HepG2 (cell line): ENCODE measurements around the gene CCDC83. TPM values are rescaled to one million over a fixed set of nuclear protein-coding genes. Genes with fewer than 3 reads are reported as not detected.

Experiments used
- GPBP1L1 ChIP-seq: sonication (generic); formaldehyde crosslinking; IDR thresholded peaks from 2 replicates; pipeline ENCODE4 v1.5.0; 2020; ENCODE audit warnings: mild to moderate bottlenecking, missing genetic modification reagents
- HMGA1 ChIP-seq: sonication (generic); formaldehyde crosslinking; conservative IDR thresholded peaks from 2 replicates; pipeline ENCODE4 v1.4.0; 2020; ENCODE audit warnings: missing genetic modification reagents
- MAX ChIP-seq: IDR thresholded peaks from 2 replicates; pipeline ENCODE4 v1.6.1; 2012; ENCODE audit warnings: inconsistent platforms
- MLXIP ChIP-seq: sonication (generic); formaldehyde crosslinking; IDR thresholded peaks from 2 replicates; pipeline ENCODE4 v1.9.0; 2021; ENCODE audit warnings: missing genetic modification reagents, borderline replicate concordance
- ONECUT2 ChIP-seq: sonication (generic); formaldehyde crosslinking; IDR thresholded peaks from 2 replicates; pipeline ENCODE4 v1.4.0; 2020; ENCODE audit warnings: missing genetic modification reagents
- PHF5A ChIP-seq: IDR thresholded peaks from one replicate; pipeline ENCODE4 v1.6.1; 2018; ENCODE audit warnings: low read depth, missing genetic modification reagents; ENCODE audit not compliant: unreplicated experiment
- SMC3 ChIP-seq: IDR thresholded peaks from 2 replicates; pipeline ENCODE4 v1.6.1; 2011; ENCODE audit warnings: low read length, improper control_type of control experiment
- TARDBP ChIP-seq: sonication (generic); formaldehyde crosslinking; IDR thresholded peaks from 2 replicates; pipeline ENCODE4 v1.8.0; 2022; ENCODE audit warnings: mild to moderate bottlenecking, missing genetic modification reagents
- UBTF ChIP-seq: sonication (generic); formaldehyde crosslinking; IDR thresholded peaks from 2 replicates; pipeline ENCODE4 v1.4.0; 2020; ENCODE audit warnings: mild to moderate bottlenecking, missing genetic modification reagents
- ZBTB7B ChIP-seq: sonication (generic); formaldehyde crosslinking; IDR thresholded peaks from 2 replicates; pipeline ENCODE4 v1.4.0; 2020; ENCODE audit warnings: missing genetic modification reagents
- ZFP36 ChIP-seq: fragments of 150-350 bp; IDR thresholded peaks from 2 replicates; pipeline ENCODE4 v1.6.1; 2018; ENCODE audit warnings: borderline replicate concordance, low read length, low read depth; ENCODE audit not compliant: partially characterized antibody
- ZNF260 ChIP-seq: sonication (generic); formaldehyde crosslinking; IDR thresholded peaks from 2 replicates; pipeline ENCODE4 v1.4.0; 2020; ENCODE audit warnings: missing genetic modification reagents, low read depth, mild to moderate bottlenecking, borderline replicate concordance
- ZNF274 ChIP-seq: sonication (generic); formaldehyde crosslinking; IDR thresholded peaks from 2 replicates; pipeline ENCODE4 v1.5.1; 2020; ENCODE audit warnings: mild to moderate bottlenecking, missing genetic modification reagents
- ZNF367 ChIP-seq: sonication (generic); formaldehyde crosslinking; IDR thresholded peaks from 2 replicates; pipeline ENCODE4 v1.4.0; 2020; ENCODE audit warnings: missing genetic modification reagents, borderline replicate concordance
- ZNF446 ChIP-seq: sonication (generic); formaldehyde crosslinking; IDR thresholded peaks from 2 replicates; pipeline ENCODE4 v1.5.0; 2020; ENCODE audit warnings: mild to moderate bottlenecking, missing genetic modification reagents
- ZNF776 ChIP-seq: sonication (generic); formaldehyde crosslinking; IDR thresholded peaks from 2 replicates; pipeline ENCODE4 v1.4.0; 2020; ENCODE audit warnings: mild to moderate bottlenecking, missing genetic modification reagents
- ZNF841 ChIP-seq: sonication (generic); formaldehyde crosslinking; IDR thresholded peaks from 2 replicates; pipeline ENCODE4 v1.8.1; 2023; ENCODE audit warnings: missing genetic modification reagents, borderline replicate concordance
- polyA plus RNA-seq, 8 experiments: library from polyadenylated mRNA; depleted of rRNA in 3 of 8; stranded (reverse) in 7 of 8; unstranded in 1 of 8; fragments of >200 nt; fragmentation: Illumina TruSeq in 4 of 8; extraction: Trizol in 4 of 8; gene quantifications; 2 replicates each; pipeline versions ENCODE4 v1.2.1 to v1.2.3, GENCODE V29; 2011 to 2016; ENCODE audit warnings: low read depth in 4 of 8, missing spikeins in 1 of 8, mixed read lengths in 1 of 8; ENCODE audit not compliant: insufficient read depth in 1 of 8
- total RNA-seq, 5 experiments: library from RNA; depleted of rRNA; stranded (reverse); fragments of >200 nt; fragmentation: Illumina TruSeq; extraction: Trizol; gene quantifications; 2 replicates each; pipeline ENCODE4 v1.2.3, GENCODE V29; 2016; ENCODE audit warnings: low read depth in 1 of 5
- TF ChIP-seq, protein P1 (sequence below): sonication (generic); formaldehyde crosslinking; IDR thresholded peaks from 2 replicates; pipeline ENCODE4 v1.4.0; 2020; ENCODE audit warnings: missing genetic modification reagents
- TF ChIP-seq, protein P2 (sequence below): sonication (generic); formaldehyde crosslinking; IDR thresholded peaks from 2 replicates; pipeline ENCODE4 v1.4.0; 2020; ENCODE audit warnings: mild to moderate bottlenecking, low read depth, missing genetic modification reagents

CCDC83 gene
- total and polyA plus RNA-seq, 2 of the 13 experiments (the other 11 are each of a cell fraction or from before 2014, with no cell fraction given): not detected

DNA sequence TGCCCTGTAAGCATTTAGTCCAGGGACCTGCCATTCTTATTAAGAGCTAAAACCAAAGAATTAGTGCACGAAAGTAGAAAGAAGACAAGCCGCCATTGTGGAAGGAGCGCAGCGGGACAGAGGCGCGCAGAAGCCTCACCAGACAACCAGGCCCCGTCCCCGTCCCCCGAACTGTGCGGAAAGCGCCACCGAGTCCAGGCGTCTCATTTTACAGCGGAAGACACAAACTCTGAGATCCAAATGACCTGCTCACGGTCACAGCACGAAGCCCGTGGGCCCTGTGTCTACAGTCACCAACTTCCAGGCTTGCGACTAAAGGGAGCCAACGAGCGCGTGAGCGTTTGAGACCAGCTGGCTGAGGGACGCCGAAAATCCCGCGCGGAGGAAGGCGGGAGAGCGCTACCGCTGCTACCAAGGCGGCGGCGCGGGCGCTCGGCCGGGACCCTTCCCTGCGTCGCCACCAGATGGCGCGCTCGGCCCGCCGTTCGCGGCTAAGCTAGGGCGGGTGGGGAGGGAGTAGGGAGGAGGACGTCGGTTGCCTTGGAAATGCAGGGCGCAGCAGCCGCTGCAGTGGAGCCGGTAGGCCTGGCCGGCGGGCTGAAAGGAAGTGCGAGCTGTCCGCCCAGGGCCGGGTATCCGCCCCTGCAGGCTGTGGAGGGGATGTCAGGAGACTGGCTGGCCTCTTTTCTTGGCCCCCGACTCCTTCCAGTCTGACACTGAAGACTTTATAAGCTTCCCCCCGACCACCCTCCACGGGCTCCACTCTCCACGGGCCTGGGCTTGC, 434 bp upstream of the CCDC83 start (continued):
- no peak for TF ChIP-seq ZNF260 (CRISPR knock-in tag)
- TF ChIP-seq MAX: peak; percentile 98
- TF ChIP-seq, protein P1, sequence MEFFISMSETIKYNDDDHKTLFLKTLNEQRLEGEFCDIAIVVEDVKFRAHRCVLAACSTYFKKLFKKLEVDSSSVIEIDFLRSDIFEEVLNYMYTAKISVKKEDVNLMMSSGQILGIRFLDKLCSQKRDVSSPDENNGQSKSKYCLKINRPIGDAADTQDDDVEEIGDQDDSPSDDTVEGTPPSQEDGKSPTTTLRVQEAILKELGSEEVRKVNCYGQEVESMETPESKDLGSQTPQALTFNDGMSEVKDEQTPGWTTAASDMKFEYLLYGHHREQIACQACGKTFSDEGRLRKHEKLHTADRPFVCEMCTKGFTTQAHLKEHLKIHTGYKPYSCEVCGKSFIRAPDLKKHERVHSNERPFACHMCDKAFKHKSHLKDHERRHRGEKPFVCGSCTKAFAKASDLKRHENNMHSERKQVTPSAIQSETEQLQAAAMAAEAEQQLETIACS: peak; percentile 66
- TF ChIP-seq TARDBP (CRISPR knock-in tag): peak; percentile 63; the same call in 1 of the 2 replicates
- TF ChIP-seq ZBTB7B (CRISPR knock-in tag): peak; percentile 70; the same call in 1 of the 2 replicates
- TF ChIP-seq, protein P2, sequence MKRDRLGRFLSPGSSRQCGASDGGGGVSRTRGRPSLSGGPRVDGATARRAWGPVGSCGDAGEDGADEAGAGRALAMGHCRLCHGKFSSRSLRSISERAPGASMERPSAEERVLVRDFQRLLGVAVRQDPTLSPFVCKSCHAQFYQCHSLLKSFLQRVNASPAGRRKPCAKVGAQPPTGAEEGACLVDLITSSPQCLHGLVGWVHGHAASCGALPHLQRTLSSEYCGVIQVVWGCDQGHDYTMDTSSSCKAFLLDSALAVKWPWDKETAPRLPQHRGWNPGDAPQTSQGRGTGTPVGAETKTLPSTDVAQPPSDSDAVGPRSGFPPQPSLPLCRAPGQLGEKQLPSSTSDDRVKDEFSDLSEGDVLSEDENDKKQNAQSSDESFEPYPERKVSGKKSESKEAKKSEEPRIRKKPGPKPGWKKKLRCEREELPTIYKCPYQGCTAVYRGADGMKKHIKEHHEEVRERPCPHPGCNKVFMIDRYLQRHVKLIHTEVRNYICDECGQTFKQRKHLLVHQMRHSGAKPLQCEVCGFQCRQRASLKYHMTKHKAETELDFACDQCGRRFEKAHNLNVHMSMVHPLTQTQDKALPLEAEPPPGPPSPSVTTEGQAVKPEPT (CRISPR knock-in tag): peak; percentile 74; the same call in 1 of the 2 replicates
- peak; percentile 63; the same call in 1 of the 2 replicates for TF ChIP-seq SMC3
- peak; percentile 95 for TF ChIP-seq UBTF
- TF ChIP-seq MLXIP (CRISPR knock-in tag): no peak
- TF ChIP-seq ZFP36: no peak
- TF ChIP-seq ZNF274 (CRISPR knock-in tag): peak; percentile 96
- TF ChIP-seq GPBP1L1: no peak
- no peak for TF ChIP-seq ZNF446 (CRISPR knock-in tag)
- TF ChIP-seq HMGA1 (CRISPR knock-in tag): no peak
- no peak for TF ChIP-seq ZNF367 (CRISPR knock-in tag)
- peak; percentile 87; the same call in 1 of the 2 replicates for TF ChIP-seq ZNF776 (CRISPR knock-in tag)
- TF ChIP-seq ZNF841: peak; percentile 83
- TF ChIP-seq ONECUT2 (CRISPR knock-in tag): peak; percentile 46; the same call in 1 of the 2 replicates
- TF ChIP-seq PHF5A (CRISPR knock-in tag): peak; percentile 89
